Loucy (cell line): ENCODE data around the gene LRBA.
A peak's percentile ranks its signal among the peaks of the same experiment; 100 is the strongest.

ENCODE experiments used
- H2AFZ ChIP-seq: fragments of 200-600 bp; sonication (generic); 2 replicates; pipeline ENCODE4 v1.6.0; 2016; ENCODE audit warnings: antibody characterized with exemption, mild to moderate bottlenecking, low read length, moderate library complexity
- H3F3A ChIP-seq: fragments of 200-600 bp; 2 replicates; pipeline ENCODE4 v1.6.0; 2016; ENCODE audit warnings: antibody characterized with exemption, low read depth, mild to moderate bottlenecking
- H3K27me3 ChIP-seq: fragments of 200-600 bp; sonication (generic); 2 replicates; pipeline ENCODE4 v1.6.1; 2014; ENCODE audit warnings: low read length, mild to moderate bottlenecking; ENCODE audit not compliant: insufficient read depth, poor library complexity, severe bottlenecking
- H3K36me3 ChIP-seq: fragments of 200-600 bp; sonication (generic); 2 replicates; pipeline ENCODE4 v1.6.1; 2016; ENCODE audit warnings: low read length; ENCODE audit not compliant: insufficient read depth
- H3K4me1 ChIP-seq: fragments of 200-600 bp; sonication (generic); 2 replicates; pipeline ENCODE4 v1.5.1; 2014; ENCODE audit warnings: low read length, mild to moderate bottlenecking; ENCODE audit not compliant: insufficient read depth, poor library complexity, severe bottlenecking
- H3K4me2 ChIP-seq: fragments of 200-600 bp; sonication (generic); 2 replicates; pipeline ENCODE4 v1.6.0; 2014; ENCODE audit warnings: antibody characterized with exemption, low read length, low read depth, mild to moderate bottlenecking; ENCODE audit not compliant: poor library complexity, severe bottlenecking
- H3K4me3 ChIP-seq: fragments of 200-600 bp; sonication (generic); 2 replicates; pipeline ENCODE4 v1.5.1; 2014; ENCODE audit warnings: low read length, mild to moderate bottlenecking, mixed read lengths; ENCODE audit not compliant: poor library complexity, severe bottlenecking
- H3K79me2 ChIP-seq: fragments of 200-600 bp; sonication (generic); 2 replicates; pipeline ENCODE4 v1.6.1; 2014; ENCODE audit warnings: low read length; ENCODE audit not compliant: insufficient read depth
- H3K9ac ChIP-seq: fragments of 200-600 bp; sonication (generic); 2 replicates; pipeline ENCODE4 v1.6.0; 2014; ENCODE audit warnings: mild to moderate bottlenecking, low read depth, low read length, moderate library complexity; ENCODE audit not compliant: poor library complexity, severe bottlenecking
- H3K9me2 ChIP-seq: fragments of 200-600 bp; sonication (generic); replicated peaks from 2 replicates; pipeline ENCODE4 v1.6.1; 2016; ENCODE audit warnings: low read depth, low read length, mixed read lengths
- H3K9me3 ChIP-seq: fragments of 200-600 bp; sonication (generic); 2 replicates; pipeline ENCODE4 v1.6.1; 2014; ENCODE audit warnings: mild to moderate bottlenecking, antibody characterized with exemption, low read length, low read depth; ENCODE audit not compliant: insufficient read depth
- H4K20me1 ChIP-seq: fragments of 200-600 bp; sonication (generic); 2 replicates; pipeline ENCODE4 v1.6.0; 2014; ENCODE audit warnings: antibody characterized with exemption, low read length, mild to moderate bottlenecking; ENCODE audit not compliant: insufficient read depth, poor library complexity, severe bottlenecking
- EZH2phosphoT487 ChIP-seq: fragments of 200-600 bp; IDR thresholded peaks from 2 replicates; pipeline ENCODE4 v1.6.1; 2018; ENCODE audit warnings: antibody characterized with exemption, mild to moderate bottlenecking, moderate library complexity, borderline replicate concordance
- TF ChIP-seq, protein P1 (sequence below): fragments of 200-600 bp; sonication (generic); conservative IDR thresholded peaks from 2 replicates; pipeline ENCODE4 v1.5.1; 2014; ENCODE audit warnings: mild to moderate bottlenecking, antibody characterized with exemption, low read length

LRBA gene

DNA sequence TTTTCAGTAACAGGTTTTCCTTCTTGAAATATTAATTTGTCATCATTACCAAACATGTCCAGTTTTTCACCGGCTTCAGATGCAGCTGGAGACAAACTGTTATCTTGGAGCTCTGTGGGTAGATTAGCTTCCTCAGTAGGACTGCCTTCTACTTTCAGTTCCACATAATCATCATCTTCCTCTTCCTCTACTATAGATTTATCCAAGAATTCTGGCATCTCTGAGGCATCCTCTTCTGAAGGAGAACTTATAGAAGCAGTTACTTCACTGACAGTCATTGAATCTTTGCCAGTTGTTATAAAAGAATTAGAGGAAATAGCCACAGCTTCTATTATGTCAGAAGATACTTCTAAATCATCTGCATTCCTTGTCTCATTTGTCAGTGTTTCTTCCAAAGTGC, 162.9 kb downstream of the LRBA start:
- TF ChIP-seq, protein P1, sequence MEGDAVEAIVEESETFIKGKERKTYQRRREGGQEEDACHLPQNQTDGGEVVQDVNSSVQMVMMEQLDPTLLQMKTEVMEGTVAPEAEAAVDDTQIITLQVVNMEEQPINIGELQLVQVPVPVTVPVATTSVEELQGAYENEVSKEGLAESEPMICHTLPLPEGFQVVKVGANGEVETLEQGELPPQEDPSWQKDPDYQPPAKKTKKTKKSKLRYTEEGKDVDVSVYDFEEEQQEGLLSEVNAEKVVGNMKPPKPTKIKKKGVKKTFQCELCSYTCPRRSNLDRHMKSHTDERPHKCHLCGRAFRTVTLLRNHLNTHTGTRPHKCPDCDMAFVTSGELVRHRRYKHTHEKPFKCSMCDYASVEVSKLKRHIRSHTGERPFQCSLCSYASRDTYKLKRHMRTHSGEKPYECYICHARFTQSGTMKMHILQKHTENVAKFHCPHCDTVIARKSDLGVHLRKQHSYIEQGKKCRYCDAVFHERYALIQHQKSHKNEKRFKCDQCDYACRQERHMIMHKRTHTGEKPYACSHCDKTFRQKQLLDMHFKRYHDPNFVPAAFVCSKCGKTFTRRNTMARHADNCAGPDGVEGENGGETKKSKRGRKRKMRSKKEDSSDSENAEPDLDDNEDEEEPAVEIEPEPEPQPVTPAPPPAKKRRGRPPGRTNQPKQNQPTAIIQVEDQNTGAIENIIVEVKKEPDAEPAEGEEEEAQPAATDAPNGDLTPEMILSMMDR = no peak
- TF ChIP-seq EZH2phosphoT487 = no peak
- H3K4me1 ChIP-seq = peaks cover 15% of the 10 kb centered on the region
- no peak overlapping the region for H3K9ac ChIP-seq
- H3F3A ChIP-seq = no peaks in the 10 kb centered on the region
- H4K20me1 ChIP-seq = no peaks in the 10 kb centered on the region
- no peaks in the 10 kb centered on the region for H3K27me3 ChIP-seq
- H3K4me2 ChIP-seq = no peak overlapping the region
- no peaks in the 10 kb centered on the region for H3K9me3 ChIP-seq
- H3K36me3 ChIP-seq = peaks cover 25% of the 10 kb centered on the region; the same call in 1 of the 2 replicates
- no peaks in the 10 kb centered on the region for H3K79me2 ChIP-seq
- H3K9me2 ChIP-seq = no peaks in the 10 kb centered on the region
- no peak overlapping the region for H2AFZ ChIP-seq
- no peak overlapping the region for H3K4me3 ChIP-seq

DNA sequence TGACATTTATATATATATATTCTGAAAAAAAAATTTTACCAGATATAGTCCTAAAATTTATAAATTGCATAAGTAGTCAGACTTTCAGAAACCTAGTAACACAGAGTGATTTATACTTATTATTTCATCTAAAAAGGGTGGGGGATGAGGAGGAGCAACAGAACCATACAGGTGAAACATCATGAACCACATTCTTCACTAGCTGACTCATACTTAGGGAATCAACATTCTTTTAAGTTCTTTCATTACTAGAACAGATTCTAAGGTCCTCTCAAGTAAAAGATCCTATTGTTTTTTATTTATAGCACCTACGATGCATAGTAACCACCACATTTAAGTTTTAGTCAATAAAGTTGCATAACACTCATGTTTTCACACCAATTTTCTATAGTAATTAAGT, 166.1 kb downstream of the LRBA start:
- Histone ChIP-seq H4K20me1 (no peaks in the 10 kb centered on the region), H2AFZ (no peak overlapping the region), H3K27me3 (no peaks in the 10 kb centered on the region), H3F3A (no peaks in the 10 kb centered on the region), H3K4me3 (no peak overlapping the region), H3K79me2 (no peaks in the 10 kb centered on the region), H3K4me1 (no peaks in the 10 kb centered on the region), H3K9ac (no peak overlapping the region), H3K4me2 (no peak overlapping the region), H3K9me3 (no peaks in the 10 kb centered on the region), H3K36me3 (peaks cover 25% of the 10 kb centered on the region; the same call in 1 of the 2 replicates), H3K9me2 (no peaks in the 10 kb centered on the region)
- no peak for TF ChIP-seq EZH2phosphoT487

DNA sequence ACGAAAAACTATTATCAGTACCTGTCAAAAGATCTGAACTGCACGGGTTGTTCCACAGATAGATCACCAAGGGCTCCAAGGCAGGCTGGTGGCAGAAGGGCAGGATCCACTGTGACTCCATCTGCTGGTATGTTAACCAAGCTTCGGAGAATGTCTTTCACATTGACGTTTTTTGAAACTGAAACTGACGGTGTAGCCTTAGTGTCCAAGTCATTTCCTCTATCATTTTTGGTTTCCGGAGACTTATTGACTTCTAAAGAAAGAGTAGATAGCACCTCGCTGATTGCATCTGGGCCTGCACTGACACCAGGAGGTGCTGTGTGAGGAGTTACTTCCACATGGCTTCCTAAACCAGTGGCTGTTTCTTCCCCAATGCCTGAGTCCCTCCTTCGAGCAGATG, 186.9 kb downstream of the LRBA start:
- Histone ChIP-seq H3K36me3 (peaks cover 7% of the 10 kb centered on the region; the same call in 1 of the 2 replicates), H3K4me3 (no peak overlapping the region), H4K20me1 (no peaks in the 10 kb centered on the region), H3F3A (peaks cover 8% of the 10 kb centered on the region; the same call in 1 of the 2 replicates), H3K27me3 (no peaks in the 10 kb centered on the region), H3K9me3 (no peaks in the 10 kb centered on the region), H3K9ac (no peak overlapping the region), H3K4me2 (no peak overlapping the region), H3K79me2 (no peaks in the 10 kb centered on the region), H3K4me1 (peaks cover 41% of the 10 kb centered on the region), H2AFZ (no peak overlapping the region), H3K9me2 (no peaks in the 10 kb centered on the region)
- no peak for TF ChIP-seq EZH2phosphoT487
- TF ChIP-seq, protein P1 = no peak

DNA sequence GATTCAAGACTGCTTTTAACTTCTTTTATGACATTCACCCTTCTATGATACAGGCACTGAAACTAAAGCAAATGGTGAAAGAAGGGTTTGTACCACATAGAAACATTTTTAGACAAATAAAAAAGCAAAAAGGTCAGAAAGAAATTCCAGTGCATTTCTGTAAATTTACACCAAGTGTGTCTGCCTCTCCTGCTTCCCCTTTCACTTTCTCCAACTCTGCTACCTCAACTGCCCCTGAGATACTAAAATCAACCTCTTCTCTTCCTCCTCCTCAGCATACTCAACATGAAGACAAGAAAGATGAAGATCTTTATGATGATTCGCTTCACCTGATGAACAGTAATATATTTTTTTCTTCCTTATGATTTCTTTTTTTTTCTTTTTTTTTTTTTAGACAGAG, 187.9 kb downstream of the LRBA start:
- no peaks in the 10 kb centered on the region for H3K27me3 ChIP-seq
- H3K4me1 ChIP-seq = peaks cover 41% of the 10 kb centered on the region
- H3K4me2 ChIP-seq = peak overlapping the region; percentile 66
- H3K9me3 ChIP-seq = no peaks in the 10 kb centered on the region
- H3K36me3 ChIP-seq = peaks cover 7% of the 10 kb centered on the region; the same call in 1 of the 2 replicates
- H3K9me2 ChIP-seq = no peaks in the 10 kb centered on the region
- H2AFZ ChIP-seq = no peak overlapping the region
- peaks cover 8% of the 10 kb centered on the region; the same call in 1 of the 2 replicates for H3F3A ChIP-seq
- H4K20me1 ChIP-seq = no peaks in the 10 kb centered on the region
- peak overlapping the region; percentile 64 for H3K9ac ChIP-seq
- H3K79me2 ChIP-seq = no peaks in the 10 kb centered on the region
- H3K4me3 ChIP-seq = peak overlapping the region; percentile 31
- TF ChIP-seq EZH2phosphoT487 = no peak
- TF ChIP-seq, protein P1 = no peak
